ENCODE data around the gene CACNA2D2.

CACNA2D2 gene

DNA sequence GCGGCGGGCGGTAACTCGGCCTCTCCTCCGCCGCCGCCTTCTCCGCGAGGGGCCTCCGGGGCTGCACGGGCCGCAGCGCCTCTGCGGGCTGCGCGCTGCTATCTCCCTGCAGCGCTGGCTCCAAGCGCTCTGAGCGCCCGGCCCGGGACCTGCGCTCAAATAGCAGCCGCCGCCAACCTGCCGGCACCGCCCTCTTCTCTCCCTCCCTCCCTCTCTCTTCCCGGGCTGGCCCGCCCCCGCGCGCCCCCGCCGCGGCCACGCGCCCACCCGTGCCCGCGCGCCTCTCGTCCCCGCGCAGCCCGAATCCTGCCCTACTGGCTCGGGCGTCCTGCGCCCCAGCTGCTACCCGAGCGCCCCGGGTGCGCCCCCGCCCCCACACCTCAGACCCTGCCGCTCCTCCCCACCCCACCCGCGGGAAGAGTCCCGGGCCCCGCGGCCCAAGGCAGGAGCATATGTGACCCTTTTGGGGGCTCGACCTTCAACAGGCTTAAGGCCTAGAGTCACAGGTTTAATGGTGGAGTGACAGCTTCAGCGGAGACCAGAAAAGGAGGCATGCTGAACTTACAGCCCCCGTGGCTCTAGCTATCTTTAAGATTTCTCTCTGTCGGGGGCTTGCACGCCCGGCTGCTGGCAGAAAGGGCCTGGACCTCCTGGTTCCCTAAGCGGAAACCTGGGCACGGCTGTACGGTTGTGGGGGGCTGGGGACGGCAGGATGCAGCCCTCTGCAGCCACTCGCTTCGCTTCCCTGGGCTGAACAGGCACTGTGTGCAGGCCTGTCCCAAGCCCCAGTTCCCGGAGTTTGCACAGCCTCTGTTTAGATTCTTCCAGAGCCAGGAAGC is at the start of gene CACNA2D2:
TSS of gene CACNA2D2 (minus strand) at position 131 of the 839 bp plus-strand sequence. CDS start 211 bp downstream, outside the sequence.
- peak; percentile 80 for DNase-seq

DNA sequence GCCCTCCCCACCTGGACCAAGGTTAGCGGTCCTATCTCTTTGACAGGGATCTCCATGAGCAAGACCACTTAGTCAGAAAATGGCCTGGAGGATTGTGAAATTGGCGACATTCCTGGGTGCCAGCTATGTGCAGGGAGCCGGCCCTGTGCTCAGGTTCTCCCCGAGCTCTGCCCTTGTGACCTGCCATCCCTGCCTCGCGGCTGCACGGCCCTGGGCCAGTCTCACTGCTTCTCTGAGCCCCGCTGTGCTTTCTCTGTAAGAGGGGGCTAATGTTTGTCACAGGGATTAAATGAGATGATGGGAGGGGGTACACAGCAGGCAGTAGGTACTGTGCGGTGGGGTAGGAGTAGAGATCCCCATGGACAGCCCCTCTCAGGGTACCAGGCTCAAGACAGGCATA is 49.2 kb upstream of the CACNA2D2 start:
- DNase-seq = no peak

DNA sequence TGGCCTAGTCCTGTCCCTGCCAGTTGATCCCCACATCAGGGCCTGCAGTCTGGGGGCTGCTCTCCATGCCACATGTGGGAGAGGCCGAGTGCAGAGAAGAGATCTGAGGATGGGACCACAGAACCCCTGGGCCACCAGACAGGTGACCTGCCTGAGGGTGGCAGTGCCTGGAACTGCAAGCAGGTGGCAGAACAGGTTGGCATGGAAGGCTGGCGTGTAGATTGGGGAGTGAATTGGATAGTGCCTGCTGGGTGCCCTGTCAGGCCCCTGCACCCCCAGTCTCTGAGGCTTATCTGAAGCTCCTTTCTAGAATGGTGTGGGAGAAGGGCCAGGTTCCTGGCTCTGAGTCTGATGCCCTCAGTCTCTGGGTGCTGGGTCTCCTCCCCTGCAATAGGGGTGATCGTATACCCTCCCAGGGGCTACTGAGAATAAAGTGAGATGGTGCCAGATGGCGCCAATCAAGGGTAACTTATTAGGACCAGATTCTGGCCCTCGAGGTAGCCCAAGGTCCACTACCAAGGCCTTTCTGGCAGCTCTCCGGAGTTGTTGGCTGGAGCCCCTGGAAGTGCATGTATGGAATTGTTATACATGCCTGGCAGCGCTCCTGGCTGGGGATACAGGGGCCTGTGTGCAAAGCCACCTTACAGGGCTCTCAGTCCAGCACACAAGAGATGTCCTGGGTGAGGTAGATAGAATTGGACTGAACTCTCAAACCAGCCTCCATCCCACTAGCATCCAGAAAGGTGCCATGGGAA is 48.4 kb upstream of the CACNA2D2 start:
- no peak for DNase-seq

DNA sequence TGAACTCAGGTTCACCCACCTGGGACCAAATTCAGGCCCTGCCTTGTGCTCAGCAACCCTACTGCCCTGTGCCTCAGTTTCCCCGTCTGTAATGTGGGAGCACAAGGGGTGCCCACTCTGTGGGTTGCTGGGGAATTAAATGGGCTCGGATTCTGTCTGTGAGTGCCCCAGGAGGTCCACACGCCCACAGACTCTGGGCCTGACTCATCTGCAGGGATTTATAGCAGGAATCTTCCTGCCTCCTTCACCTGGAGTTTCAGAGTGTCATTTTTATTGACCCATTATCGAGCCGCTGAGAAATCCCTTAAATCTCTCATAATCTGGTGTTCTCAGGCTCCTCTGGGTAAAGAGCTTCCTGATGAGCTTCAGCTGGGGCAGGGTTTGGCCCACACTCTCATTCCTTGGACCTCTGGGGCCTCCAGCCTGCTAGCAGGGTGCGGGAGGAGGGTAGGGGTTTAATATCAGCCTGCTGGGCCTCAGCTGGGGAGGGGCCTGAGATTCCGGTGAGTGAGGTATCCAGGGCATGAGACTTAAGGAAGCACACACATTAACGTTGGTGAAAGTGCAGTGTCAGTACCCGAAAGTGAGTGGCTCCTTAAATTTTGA is 47.7 kb upstream of the CACNA2D2 start:
- DNase-seq = no peak

DNA sequence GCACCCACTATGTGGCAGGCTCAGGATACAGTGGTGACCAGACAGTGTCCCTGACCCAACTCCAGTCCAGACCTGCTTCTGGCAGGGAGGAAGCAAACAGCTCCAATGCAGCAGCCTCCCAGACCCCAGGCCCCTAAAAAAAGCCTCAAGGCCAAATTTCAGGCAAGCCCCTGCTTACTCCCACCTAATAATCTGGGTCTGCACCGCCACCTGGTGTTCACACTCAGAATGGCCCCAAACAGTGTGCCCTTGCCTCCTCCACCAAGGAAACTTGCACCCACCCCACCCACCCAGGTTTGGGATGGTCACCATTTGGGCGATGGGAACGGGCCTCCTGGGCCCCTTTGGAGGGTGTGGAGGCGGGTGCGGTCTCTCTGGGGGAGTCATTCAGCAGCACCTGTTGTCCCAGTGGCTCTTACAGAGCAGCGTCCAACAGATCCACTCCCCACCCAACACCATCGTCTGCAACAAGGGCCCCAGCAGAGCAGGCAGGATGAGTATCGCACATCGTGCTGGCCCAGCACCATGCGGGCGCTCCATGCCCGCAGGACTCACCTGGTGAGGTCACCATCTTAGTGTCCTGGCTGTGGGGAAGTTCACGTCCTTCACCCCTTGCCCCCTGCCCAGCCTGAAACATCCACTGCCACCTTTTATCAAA is 46.8 kb upstream of the CACNA2D2 start:
- DNase-seq = peak; percentile 74

DNA sequence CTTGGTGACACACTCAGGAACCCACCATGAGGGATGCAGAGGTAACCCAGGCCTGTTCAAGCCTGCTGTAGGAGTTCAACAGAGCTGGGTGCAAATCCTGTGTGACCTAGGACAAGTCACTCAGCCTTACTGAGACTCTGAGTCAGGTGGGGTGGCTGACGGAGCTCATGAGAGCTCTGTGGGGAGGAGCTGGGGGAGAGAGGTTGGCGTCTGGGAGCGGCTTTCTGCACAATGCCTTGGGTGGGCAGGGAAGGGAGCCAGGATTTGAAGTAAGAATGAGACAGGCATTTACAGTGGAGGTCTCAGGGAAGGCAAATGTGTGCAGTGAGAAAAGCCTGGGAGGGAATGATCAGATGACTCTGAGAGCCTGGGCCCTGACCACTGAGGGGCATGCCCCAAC is 45.8 kb upstream of the CACNA2D2 start:
- DNase-seq = no peak

DNA sequence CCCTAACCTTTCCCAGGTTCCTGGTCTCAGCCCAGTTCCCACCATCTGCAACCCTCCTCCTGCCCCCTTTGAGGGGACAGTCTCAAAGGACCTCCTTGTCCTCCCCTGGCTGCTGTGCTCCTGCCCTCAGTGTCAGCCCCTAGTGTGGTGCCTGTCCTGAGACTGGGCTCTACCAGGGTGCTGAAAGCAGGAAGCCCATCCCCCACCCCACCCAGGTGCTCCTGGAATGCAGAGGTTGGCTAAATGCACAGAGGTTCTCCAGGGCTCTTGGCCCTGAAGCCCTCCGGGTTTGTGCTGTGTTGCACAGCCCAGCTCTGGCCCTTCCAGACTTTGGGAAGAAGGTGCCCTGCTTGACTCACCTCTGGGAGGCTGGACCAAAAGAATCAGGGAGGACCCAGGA is 42.3 kb upstream of the CACNA2D2 start:
- no peak for DNase-seq

DNA sequence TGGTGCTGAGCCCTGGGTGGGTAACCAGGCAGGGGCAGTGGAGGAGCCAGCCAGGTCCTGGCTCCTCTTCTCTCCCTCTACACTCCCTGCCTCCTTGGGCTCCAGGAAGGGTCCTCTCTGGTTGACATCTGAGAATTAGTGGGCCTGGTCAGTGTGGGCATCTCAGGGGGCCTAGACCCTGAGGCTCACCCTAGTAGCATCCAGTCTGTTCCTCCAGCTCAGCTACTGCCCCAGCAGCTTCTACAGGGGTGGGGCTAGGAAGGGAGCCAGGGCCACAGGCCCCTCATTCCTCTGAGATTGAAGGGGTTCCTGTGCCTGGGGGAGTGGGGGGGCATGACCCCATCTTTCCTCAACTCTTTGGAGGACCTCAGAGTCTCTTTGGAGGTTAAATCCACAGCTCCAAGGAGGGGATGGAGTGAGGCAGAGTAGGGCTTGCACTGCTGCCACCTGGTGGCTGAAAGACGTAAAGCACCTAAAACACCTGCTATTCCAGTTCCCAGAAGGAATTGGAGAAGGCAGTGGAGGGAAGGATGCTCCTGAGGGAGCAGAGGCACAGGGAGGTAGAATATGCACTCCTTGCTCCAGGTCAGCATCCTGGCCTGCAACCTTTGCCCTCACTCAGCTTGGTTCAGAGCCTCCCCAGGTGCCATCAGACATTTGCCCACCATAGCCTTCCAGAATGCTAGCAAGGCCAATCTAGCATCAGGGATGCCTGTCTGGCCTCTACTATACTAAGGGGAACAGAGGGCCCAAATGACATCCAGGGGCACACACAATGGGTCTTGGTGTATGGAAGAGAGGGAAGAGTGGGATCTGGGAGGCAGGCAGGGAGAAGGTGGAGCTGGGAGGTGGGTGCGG is 39.0 kb upstream of the CACNA2D2 start:
- peak; percentile 72 for DNase-seq

DNA sequence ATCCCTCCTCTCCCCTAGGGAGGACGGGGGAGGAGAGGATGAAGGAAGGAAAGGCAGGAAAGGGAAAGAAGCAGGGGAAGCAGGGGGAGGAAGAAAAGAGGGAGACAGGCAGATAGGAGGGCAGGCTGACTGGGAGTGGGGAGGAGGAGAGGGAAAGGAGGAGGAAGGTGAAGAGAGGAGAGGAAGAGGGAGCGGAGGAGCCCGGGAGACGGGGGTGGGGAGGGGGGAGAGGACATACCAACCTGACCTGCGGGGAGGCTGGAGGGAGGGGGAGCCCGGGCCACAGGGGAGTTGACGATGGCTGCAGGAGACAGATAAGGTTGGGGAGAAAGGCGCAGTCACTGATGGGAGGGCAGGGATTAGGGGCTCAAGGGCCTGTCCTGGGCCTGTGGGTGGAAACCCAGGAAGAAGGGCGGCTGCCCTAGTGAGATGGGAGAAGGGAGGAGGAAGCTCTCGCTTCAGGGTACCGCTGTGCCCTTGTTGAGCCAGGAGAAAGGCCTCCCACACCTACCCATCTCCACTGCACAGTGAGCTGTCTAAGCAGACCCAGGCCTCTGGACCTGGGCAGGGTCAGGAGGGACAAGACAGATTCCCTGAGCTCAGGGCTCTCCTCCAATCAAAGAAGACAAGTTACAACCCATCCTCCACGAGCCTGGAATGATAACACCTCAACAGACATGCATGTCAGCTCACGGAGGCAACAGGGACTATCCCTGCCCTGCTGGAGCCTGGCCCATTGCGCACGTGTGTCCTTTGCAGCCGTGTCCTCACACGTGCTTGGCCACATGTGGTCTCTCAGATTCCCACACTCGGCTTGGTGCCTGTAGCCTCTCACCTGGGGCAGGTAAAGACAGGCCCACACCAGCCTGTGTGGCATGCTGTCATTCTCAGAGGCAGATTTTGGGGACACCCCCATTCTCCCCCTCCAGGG is 36.2 kb upstream of the CACNA2D2 start:
- no peak for DNase-seq

DNA sequence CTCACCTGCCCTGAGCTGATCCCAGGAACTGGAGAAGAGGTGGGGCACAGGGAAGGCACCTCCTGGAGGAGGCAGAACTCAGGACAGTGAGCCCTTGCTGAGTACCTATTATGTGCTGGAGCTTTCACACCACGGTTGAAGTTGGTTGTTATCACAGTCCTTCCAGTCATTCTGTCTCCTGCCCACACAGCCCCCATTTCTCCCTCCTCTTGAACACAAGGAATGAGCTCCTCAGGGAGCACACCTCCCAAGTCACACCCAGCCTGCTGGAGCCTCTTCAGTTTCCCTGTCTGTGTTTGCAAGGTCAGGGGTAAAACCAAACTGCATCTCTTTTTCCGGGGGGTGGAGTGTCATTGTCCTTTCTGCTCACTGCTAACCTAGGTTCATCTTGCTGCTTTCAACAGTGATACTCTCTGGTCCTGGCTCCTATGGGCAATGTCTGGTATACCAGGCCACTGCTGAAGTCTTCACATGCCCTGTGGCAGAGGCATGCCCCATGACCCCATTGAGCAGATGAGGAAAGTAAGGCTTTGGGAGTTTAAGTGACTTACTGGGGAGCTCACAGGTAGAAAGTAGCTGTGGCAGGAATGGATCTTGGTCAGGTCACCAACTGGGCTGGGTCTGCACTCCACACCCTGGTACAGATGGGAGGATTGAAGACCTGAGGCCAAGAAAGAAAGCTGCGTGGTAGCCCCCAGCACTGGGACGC is 34.1 kb upstream of the CACNA2D2 start:
- no peak for DNase-seq

DNA sequence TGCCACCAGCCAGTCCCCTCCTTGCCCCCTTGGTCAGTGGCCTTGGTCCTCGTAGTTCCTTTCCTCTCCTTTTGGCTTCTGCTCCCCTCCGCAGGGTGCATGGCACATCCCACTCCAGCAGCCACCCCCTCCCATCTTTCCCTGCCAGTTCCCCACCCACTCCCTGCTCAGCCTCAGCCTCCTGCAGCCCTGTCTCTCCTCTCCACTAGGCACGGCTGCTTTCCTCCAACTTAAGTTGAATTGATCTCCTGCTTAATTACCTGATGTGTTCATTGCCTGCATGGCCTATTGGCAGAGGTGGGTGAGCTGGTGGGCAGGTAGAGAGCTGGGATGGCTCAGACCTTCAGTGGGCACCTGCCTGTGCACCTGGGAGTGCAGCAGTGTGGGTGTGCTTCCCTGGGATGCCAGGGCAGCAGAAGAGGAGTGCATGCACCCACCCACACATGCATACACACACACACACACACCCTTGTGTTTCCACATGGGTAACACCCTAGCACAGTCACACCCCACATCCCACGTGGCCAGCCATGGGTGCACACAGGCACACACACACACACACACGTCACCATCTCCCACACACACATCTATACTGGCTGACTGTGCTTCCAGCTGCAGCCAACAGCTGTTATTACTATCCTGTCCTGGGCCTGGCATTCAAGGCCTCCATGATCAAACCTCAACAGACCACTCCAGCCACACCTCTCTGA is 33.2 kb upstream of the CACNA2D2 start:
- no peak for DNase-seq

DNA sequence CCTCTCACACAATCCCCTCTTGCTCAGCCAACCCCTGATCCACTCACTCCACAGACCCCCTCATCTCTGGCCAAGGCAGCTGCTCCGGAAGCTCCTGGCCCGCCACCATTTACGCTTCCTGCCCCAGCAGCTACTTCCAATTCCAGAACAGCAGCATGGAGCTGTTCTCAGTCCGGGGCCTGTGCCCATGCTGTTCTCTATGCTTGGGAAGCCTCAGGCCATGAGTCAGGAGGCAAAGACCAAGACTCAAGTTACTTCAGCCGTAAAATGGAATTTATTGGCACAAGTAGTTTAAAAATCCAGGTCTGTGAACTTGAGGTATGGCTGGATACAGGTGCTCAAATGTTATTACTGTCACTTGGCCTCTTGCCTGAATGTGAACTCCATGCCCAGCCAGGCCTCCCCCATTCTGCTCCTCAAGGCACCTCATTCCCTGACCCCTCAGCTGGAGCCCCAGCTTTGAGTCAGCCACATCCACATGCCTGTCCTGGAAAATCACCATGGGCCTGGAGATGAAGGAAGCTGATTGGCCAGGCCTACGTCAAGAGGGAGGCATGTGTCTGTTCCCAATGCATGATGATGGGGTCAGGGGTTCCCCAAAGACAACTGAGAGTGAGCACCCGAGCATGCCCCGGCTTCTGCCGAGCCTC is 31.4 kb upstream of the CACNA2D2 start:
- no peak for DNase-seq

DNA sequence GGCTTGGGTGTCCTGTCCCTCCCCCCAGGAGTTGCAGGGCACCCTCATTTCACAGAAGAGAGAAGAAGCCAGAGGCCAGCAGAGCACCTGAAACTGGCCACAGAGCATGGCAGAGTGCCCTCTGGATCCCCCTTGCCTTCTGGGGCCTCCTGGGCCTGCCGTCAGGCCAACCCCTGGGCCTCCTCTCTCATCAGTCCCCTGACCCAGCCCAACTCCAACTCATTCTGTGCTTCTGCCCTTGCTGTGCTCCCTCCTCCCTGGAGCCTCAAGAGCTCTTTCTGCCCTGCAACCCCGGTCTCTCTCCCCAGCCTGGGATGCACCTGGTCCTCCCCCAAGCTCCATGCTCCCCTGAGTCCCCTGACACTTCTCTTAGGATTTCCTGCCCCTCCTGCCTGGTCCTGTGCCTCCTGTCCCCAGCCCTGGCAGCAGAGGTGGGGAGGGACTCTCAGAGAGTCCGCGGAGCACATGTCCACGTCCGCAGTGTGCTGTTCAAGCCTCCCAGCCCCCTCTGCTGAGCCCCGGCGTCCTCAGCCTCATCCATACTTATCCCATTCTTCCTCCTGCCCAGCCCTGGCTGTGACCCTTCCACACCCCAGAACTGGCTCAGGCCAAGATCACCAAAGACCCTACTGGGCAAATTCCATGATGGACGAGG is 30.5 kb upstream of the CACNA2D2 start:
- DNase-seq = no peak

DNA sequence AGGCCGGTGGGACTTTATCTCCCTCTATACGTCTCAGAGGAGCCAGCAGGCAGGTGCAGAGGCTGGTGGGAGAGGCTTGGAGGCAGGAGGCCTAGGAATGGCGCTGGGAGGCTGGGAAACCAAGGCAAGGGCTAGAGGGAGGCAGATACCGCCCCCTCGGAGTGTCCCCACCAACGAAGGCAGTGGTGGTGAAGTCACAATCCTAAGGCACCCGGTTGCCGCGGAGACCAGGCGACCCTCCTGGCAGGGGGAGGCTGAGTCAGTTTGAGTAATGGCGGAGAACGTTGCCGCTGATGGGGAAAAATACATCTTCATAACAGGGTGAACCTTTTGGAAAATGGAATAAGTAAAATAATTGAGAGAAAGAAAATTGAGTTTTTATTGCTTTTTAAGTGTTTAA is 29.9 kb upstream of the CACNA2D2 start:
- no peak for DNase-seq

DNA sequence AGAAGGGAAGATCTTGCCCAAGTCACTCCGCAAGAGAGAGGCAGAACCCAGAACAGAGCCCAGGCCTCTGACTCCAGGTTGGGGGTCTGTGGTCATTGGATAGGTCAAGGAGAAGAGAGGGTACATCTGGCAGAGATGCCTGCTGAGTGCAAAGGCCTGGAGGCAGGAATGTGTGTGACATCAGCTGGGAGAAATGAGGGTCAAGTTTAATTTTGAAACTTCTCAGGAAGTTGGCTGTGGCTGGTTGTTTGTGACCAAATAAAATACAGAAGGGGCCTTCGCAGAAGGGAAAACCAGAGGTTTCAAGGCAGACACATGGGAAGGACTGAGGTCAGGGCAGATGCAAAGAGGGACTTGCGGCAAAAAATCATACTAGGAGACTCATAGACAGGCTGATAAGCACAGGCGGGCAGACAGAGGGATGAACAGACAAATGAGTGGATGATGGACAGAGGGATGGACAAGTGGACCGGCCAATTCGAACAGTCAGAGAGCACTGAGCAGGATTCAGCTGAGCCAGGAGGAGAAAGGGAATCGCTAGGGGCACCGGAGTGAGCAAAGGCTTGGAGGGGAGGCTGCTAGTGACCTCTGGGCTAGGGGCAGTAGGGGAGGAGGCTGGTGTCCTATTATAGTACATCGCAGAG is 28.8 kb upstream of the CACNA2D2 start:
- no peak for DNase-seq

DNA sequence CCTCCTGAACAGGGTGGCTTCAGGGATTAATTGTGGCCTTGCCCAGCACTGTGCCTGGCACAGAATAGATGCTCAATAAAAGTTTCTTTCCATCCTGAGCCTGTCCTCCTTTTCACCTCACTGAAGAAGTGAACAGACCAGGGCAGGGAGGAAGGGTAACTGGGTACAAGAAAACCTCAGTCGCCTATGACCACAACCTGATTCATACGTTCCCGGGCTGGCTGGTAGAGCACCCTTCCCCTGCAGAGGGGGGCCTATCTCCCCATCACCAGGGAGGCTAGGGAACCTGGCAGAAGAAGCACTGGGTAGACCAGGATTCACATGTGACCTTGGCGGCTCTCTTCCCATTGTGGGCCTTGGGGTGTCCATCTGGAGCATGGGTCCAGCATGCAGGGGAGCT is 27.8 kb upstream of the CACNA2D2 start:
- DNase-seq = no peak

DNA sequence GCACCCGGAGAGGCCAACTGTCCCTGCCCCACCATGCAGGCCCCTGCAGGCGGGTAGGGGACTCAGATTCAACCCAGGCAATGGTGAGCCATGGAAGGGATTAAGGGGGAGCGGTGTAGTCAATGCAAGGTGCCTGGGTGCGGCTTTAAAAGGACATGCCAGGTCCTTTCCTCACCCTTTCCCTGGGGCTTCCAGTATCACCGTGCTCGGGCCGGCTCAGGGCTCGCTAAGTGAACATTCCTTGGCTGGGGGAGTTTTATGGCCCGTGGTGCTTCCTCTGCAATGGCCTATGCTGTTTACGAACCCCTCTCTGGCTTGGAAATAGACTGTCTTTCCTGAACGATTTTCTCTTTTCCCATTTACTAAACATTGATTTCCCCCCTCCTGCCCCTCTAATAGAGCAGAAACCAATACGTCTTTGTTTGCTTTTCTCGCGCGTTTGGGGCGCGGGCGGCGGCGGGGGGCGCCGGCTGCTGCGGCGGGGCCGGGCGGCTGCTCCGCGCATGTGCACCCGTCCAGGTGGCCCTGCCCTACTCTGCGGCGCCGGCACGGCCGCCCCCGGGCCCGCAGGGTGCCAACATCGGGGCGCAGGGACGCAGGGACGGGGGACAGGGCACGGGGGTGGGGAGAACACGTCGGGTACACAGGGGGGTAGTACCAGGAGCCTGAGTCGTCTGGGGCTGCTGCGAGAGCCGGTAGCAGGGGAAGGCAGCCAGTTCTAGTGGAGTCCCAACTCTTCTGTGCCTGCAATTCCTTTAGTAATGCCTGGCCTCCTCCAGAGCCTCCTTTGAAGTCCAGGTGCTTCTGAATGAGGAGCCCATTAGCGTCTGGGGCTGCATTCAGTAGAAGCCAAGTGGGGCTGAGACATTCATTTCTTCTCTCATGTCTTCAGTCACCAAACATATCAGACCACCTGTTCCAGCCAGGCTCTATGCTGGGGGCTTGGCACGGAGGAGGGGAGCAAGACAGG is 26.9 kb upstream of the CACNA2D2 start:
- no peak for DNase-seq

Measured in activated T-cell treated with anti-CD3 and anti-CD28 coated beads, Interleukin-2, amount 50 U/mL, for 1 hour (primary cell).